Neural cell (in vitro differentiated cells): ENCODE results near the gene LYRM7. TPM values are rescaled to one million over a fixed set of nuclear protein-coding genes. Genes with fewer than 3 reads are reported as not detected.

Experiments used
- H2AFZ ChIP-seq: fragments of 200-600, 300-800 bp; sonication (generic), shearing (Covaris generic); 2 replicates; pipeline ENCODE4 v1.6.0; 2014; ENCODE audit warnings: low read depth, mild to moderate bottlenecking, antibody characterized with exemption, low read length, moderate library complexity
- H3F3A ChIP-seq: fragments of 200-600 bp; shearing (Covaris generic); 2 replicates; pipeline ENCODE4 v1.6.1; 2016; ENCODE audit warnings: mild to moderate bottlenecking, moderate library complexity, mixed read lengths, antibody characterized with exemption, low read length; ENCODE audit not compliant: insufficient read depth, poor library complexity, severe bottlenecking
- H3K27ac ChIP-seq: fragments of 200-600, 300-800 bp; sonication (generic), shearing (Covaris generic); 2 replicates; pipeline ENCODE4 v1.5.1; 2014; ENCODE audit warnings: mild to moderate bottlenecking, low read length, moderate library complexity
- H3K27me3 ChIP-seq: fragments of 300-800, 200-600 bp; sonication (generic), shearing (Covaris generic); 2 replicates; pipeline ENCODE4 v1.6.0; 2014; ENCODE audit warnings: mild to moderate bottlenecking, low read depth, low read length, moderate library complexity; ENCODE audit not compliant: insufficient read depth
- H3K36me3 ChIP-seq: fragments of 300-800, 200-600 bp; sonication (generic), shearing (Covaris generic); 2 replicates; pipeline ENCODE4 v1.5.1; 2014; ENCODE audit warnings: mild to moderate bottlenecking, antibody characterized with exemption, low read length, moderate library complexity; ENCODE audit not compliant: insufficient read depth
- H3K4me2 ChIP-seq: fragments of 300-800, 200-600 bp; sonication (generic), shearing (Covaris generic); 2 replicates; pipeline ENCODE4 v1.6.0; 2014; ENCODE audit warnings: mild to moderate bottlenecking, low read length
- H3K4me3 ChIP-seq: fragments of 300-800, 200-600 bp; sonication (generic), shearing (Covaris generic); 2 replicates; pipeline ENCODE4 v1.5.1; 2014; ENCODE audit warnings: mild to moderate bottlenecking, low read length, moderate library complexity
- H3K79me2 ChIP-seq: fragments of 200-600 bp; shearing (Covaris generic); replicated peaks from 2 replicates; pipeline ENCODE4 v1.6.0; 2014; ENCODE audit warnings: mild to moderate bottlenecking, low read length, moderate library complexity; ENCODE audit not compliant: insufficient read depth
- H3K9ac ChIP-seq: fragments of 300-800, 200-600 bp; sonication (generic), shearing (Covaris generic); 2 replicates; pipeline ENCODE4 v1.6.1; 2016; ENCODE audit warnings: mild to moderate bottlenecking, low read length, mixed read lengths
- H3K9me2 ChIP-seq: fragments of 200-600 bp; shearing (Covaris generic); 2 replicates; pipeline ENCODE4 v1.6.1; 2016; ENCODE audit warnings: mild to moderate bottlenecking, low read length, mixed read lengths; ENCODE audit not compliant: insufficient read depth
- H3K9me3 ChIP-seq: fragments of 200-600, 300-800 bp; sonication (generic), shearing (Covaris generic); 2 replicates; pipeline ENCODE4 v1.6.1; 2016; ENCODE audit warnings: mild to moderate bottlenecking, mixed run types, low read length, moderate library complexity, mixed read lengths
- H4K20me1 ChIP-seq: fragments of 200-600 bp; shearing (Covaris generic); 2 replicates; pipeline ENCODE4 v1.6.1; 2016; ENCODE audit warnings: mild to moderate bottlenecking, mixed run types; ENCODE audit not compliant: insufficient read depth
- EP300 ChIP-seq: fragments of 450-650 bp; conservative IDR thresholded peaks from 2 replicates; pipeline ENCODE4 v1.6.1; 2014; ENCODE audit warnings: antibody characterized with exemption, mild to moderate bottlenecking, moderate library complexity; ENCODE audit not compliant: poor library complexity, severe bottlenecking
- EZH2 ChIP-seq: fragments of 200-600, 300-800 bp; shearing (Covaris generic), sonication (generic); IDR thresholded peaks from 2 replicates; pipeline ENCODE4 v1.6.1; 2014; ENCODE audit warnings: antibody characterized with exemption, low read length, borderline replicate concordance, mild to moderate bottlenecking; ENCODE audit not compliant: insufficient read depth, poor library complexity, severe bottlenecking
- MXI1 ChIP-seq: fragments of 450-650 bp; conservative IDR thresholded peaks from 2 replicates; pipeline ENCODE4 v1.6.1; 2014; ENCODE audit warnings: antibody characterized with exemption, mild to moderate bottlenecking; ENCODE audit not compliant: poor library complexity, severe bottlenecking
- POLR2AphosphoS5 ChIP-seq: IDR thresholded peaks from 2 replicates; pipeline ENCODE4 v1.6.1; 2012
- RAD21 ChIP-seq: fragments of 450-650 bp; conservative IDR thresholded peaks from 2 replicates; pipeline ENCODE4 v1.6.1; 2014; ENCODE audit warnings: antibody characterized with exemption, mild to moderate bottlenecking, moderate library complexity
- SMC3 ChIP-seq: fragments of 450-650 bp; conservative IDR thresholded peaks from 2 replicates; pipeline ENCODE4 v1.6.1; 2014; ENCODE audit warnings: antibody characterized with exemption, mild to moderate bottlenecking, moderate library complexity; ENCODE audit not compliant: poor library complexity
- TAF1 ChIP-seq: IDR thresholded peaks from 2 replicates; pipeline ENCODE4 v1.6.1; 2012; ENCODE audit warnings: low read depth
- polyA plus RNA-seq: library from polyadenylated mRNA; depleted of rRNA; stranded (reverse); fragments of >200 nt; gene quantifications from 2 replicates; pipeline ENCODE4 v1.2.3, GENCODE V29; 2014
- TF ChIP-seq, protein P1 (sequence below): fragments of 450-650 bp; IDR thresholded peaks from 2 replicates; pipeline ENCODE4 v1.5.1; 2014; ENCODE audit warnings: antibody characterized with exemption, mild to moderate bottlenecking, moderate library complexity; ENCODE audit not compliant: poor library complexity, severe bottlenecking
- TF ChIP-seq, protein P2 (sequence below): IDR thresholded peaks from 2 replicates; pipeline ENCODE4 v1.6.1; 2012; ENCODE audit warnings: borderline replicate concordance

LYRM7 gene
- polyA plus RNA-seq, 1 donor from 2014 or later = 8.3 TPM

DNA sequence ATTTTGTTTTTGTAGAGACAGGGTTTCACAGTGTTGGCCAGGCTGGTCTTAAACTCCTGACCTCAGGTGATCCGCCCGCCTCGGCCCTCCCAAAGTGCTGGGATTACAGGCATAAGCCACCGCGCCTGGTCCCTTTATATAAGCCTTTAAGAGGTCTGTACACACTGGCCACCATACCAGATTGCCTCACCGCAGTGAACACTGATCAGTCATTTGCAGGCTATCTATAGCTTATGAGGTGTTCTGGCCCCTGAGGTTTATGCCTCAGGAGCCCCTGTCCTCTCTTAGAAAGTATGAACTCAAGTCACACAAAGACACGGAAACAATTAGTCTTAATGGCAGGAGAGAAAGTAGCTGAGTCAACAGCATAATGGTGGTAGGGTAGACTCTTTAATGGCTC lies 20.3 kb upstream of the LYRM7 start:
- Histone ChIP-seq H3K9me2 (no peaks in the 10 kb centered on the region), H2AFZ (no peak overlapping the region), H3K27ac (no peak overlapping the region), H3K36me3 (no peaks in the 10 kb centered on the region), H3K4me3 (no peak overlapping the region), H3K9ac (no peak overlapping the region), H3K27me3 (no peaks in the 10 kb centered on the region), H3K4me2 (no peak overlapping the region), H4K20me1 (no peaks in the 10 kb centered on the region), H3K9me3 (no peaks in the 10 kb centered on the region), H3K79me2 (no peaks in the 10 kb centered on the region), H3F3A (no peaks in the 10 kb centered on the region)
- no peak for TF ChIP-seq EZH2
- no peak for TF ChIP-seq POLR2AphosphoS5
- no peak for TF ChIP-seq SMC3
- no peak for TF ChIP-seq TAF1
- no peak for TF ChIP-seq EP300
- TF ChIP-seq, protein P1, sequence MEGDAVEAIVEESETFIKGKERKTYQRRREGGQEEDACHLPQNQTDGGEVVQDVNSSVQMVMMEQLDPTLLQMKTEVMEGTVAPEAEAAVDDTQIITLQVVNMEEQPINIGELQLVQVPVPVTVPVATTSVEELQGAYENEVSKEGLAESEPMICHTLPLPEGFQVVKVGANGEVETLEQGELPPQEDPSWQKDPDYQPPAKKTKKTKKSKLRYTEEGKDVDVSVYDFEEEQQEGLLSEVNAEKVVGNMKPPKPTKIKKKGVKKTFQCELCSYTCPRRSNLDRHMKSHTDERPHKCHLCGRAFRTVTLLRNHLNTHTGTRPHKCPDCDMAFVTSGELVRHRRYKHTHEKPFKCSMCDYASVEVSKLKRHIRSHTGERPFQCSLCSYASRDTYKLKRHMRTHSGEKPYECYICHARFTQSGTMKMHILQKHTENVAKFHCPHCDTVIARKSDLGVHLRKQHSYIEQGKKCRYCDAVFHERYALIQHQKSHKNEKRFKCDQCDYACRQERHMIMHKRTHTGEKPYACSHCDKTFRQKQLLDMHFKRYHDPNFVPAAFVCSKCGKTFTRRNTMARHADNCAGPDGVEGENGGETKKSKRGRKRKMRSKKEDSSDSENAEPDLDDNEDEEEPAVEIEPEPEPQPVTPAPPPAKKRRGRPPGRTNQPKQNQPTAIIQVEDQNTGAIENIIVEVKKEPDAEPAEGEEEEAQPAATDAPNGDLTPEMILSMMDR = no peak
- TF ChIP-seq MXI1 = no peak
- TF ChIP-seq RAD21 = no peak
- TF ChIP-seq, protein P2, sequence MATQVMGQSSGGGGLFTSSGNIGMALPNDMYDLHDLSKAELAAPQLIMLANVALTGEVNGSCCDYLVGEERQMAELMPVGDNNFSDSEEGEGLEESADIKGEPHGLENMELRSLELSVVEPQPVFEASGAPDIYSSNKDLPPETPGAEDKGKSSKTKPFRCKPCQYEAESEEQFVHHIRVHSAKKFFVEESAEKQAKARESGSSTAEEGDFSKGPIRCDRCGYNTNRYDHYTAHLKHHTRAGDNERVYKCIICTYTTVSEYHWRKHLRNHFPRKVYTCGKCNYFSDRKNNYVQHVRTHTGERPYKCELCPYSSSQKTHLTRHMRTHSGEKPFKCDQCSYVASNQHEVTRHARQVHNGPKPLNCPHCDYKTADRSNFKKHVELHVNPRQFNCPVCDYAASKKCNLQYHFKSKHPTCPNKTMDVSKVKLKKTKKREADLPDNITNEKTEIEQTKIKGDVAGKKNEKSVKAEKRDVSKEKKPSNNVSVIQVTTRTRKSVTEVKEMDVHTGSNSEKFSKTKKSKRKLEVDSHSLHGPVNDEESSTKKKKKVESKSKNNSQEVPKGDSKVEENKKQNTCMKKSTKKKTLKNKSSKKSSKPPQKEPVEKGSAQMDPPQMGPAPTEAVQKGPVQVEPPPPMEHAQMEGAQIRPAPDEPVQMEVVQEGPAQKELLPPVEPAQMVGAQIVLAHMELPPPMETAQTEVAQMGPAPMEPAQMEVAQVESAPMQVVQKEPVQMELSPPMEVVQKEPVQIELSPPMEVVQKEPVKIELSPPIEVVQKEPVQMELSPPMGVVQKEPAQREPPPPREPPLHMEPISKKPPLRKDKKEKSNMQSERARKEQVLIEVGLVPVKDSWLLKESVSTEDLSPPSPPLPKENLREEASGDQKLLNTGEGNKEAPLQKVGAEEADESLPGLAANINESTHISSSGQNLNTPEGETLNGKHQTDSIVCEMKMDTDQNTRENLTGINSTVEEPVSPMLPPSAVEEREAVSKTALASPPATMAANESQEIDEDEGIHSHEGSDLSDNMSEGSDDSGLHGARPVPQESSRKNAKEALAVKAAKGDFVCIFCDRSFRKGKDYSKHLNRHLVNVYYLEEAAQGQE = no peak

DNA sequence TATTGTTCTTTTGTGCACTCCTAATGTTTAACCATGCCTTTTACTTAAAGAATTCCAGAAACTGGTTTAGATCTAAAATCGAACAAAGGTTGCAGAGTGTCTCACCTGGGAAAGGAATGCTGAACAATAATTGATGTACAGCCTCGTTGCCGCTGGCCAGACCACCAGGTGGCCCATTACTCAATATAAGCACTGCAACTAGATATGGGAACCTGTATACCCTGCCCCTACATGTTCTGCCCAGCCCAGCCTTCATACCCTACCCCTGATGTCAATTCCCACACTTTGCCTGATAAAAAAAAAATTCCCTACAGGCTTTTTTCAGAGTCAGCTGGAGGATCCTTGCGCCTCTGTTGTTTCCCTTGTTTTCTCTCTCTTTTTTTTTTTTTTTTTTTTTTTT lies 19.5 kb upstream of the LYRM7 start:
- no peak overlapping the region for H3K27ac ChIP-seq
- H3K9me3 ChIP-seq = no peaks in the 10 kb centered on the region
- no peaks in the 10 kb centered on the region for H3K9me2 ChIP-seq
- no peak overlapping the region for H3K4me3 ChIP-seq
- no peak overlapping the region for H3K9ac ChIP-seq
- no peaks in the 10 kb centered on the region for H3F3A ChIP-seq
- no peak overlapping the region for H3K4me2 ChIP-seq
- no peaks in the 10 kb centered on the region for H3K36me3 ChIP-seq
- H3K27me3 ChIP-seq = no peaks in the 10 kb centered on the region
- TF ChIP-seq EP300 (no peak), EZH2 (no peak), POLR2AphosphoS5 (no peak), SMC3 (no peak), RAD21 (no peak), TAF1 (no peak), MXI1 (no peak)
- TF ChIP-seq, protein P2 = no peak
- TF ChIP-seq, protein P1 = no peak
- no peaks in the 10 kb centered on the region for H4K20me1 ChIP-seq
- H2AFZ ChIP-seq = no peak overlapping the region
- H3K79me2 ChIP-seq = no peaks in the 10 kb centered on the region
